Stimulated activated CD4-positive, alpha-beta T cell treated with anti-CD3 and anti-CD28 coated beads, Interleukin-15, amount 100 ng/mL, for 1 hour (primary cell): Measurements from ENCODE around the gene LPCAT1.
"Not testable (repeated sequence)": the region's sequence is repeated elsewhere in the genome, so short reads cannot be mapped to it uniquely, and the experiment has no call there.

Experiments
- DNase-seq, 2 donors: peaks; one replicate each; pipeline ENCODE4 v3.0.0-alpha.2; 2020; ENCODE audit warnings: low read depth in 1 of 2, low spot score in 1 of 2

The LPCAT1 gene

DNA sequence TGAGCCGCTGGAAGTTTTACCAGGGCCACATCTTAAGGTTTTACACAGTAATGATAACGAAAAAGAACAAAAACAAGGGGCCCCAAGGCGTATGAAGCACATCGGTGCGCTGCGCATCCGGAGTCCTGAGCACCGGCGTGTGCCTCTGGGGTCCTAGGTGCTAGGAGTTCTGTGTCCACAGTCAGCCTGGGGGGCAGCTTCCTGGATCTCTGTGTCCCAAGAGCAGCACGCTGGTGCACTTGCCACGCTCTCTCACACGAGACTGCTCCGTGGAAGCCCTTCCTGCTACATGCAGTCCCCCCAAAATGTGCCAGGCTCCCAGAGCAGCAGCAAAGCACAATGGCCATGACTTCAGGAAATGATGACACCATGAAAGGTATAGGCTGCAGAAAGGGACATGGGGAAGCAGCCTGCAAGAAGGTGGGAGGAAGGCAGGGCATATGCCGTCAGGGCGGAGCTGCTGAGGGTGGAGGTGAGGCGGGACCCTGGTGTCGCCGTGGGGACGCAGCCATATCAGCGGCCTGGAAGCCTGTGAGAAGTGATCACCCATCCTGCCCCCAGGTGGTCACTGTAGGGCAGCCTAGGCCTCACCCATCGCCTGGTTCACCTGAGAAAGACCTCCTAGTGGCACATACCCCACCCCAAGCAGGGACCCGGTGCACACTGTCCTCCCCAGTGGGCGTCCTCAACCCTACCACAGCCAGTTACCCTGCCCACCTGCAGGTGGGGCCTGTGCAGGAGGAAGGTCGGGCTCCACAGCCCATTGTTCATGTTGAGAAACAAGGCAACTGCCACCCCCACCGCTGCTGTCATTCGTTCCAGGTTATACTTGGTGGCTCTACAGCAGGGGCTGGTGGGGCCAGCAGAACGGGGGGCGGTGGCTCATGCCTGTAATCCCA lies 54.9 kb downstream of the LPCAT1 start:
- DNase-seq, result no peak

DNA sequence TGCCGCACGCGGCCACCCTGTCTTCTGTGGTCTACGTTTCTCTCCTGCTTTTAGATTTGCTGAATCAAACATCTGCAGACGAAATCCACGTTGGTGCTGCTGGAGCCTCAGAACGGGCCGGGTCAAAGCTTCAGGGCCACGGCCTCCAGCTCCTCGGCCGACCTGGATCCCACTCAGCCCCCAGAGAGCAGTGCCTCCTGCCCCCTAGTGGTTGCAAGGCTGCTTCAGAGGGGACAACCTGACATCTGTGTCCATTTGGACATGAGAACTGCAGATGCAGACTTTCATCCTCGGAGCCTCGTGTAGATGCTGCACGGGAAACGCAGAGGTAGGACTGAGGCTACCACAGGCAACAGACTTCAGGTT lies 55.5 kb downstream of the LPCAT1 start:
- DNase-seq, result no peak

- DNase-seq, result no peak
Measured at GRCh38 chr5:1467341-1468246, 56.2 kb downstream of the LPCAT1 start.

DNA sequence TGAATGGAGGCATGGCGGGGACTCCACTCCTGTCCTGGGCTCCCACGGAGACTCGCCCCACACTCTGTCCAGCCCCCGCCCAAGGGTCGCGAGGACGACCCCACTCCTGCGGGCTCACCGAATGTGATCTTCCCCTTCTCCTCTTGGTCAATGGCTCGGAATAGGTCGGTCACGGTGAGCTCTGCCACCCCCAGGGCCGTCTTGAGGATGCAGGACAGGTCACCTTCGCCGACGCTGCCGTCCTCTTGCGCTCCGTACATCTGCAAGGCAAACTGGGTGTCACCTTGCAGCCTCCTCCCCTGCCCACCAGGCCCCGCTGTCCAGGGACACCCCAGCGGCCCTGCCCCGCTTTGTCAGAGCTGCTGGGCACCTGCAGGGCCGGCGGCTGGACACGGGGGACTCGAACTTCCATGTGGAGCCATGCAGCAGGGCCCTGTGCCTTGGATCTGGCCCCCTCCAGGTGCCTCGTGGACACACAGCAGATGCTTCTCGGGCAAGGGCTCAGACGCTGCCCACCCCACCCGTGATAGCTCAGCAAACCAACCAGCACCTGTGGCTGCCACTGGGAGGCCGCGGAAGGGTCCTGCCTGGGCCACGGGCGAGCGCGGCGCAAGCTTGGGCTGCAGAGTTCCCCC lies 57.0 kb downstream of the LPCAT1 start:
- DNase-seq, result no peak

GRCh38 chr5:1465966-1466471 lies 57.7 kb downstream of the LPCAT1 start:
- DNase-seq, result no peak

GRCh38 chr5:1465117-1465516 lies 58.6 kb downstream of the LPCAT1 start:
- DNase-seq, result no peak

DNA sequence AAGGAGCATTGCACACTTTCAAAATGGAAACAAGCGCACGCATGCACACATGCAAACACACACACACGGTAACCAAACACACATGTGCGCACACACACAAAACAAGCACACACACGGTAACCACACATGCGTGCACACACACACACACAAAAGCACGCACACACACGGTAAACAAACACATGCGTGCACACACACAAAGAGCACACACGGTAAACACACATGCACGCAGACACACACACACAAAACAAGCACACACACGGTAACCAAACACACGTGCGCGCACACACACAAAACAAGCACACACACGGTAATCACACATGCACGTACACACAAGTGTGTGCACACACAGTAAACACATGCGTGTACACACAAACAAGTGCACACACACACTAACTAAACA lies 59.2 kb downstream of the LPCAT1 start:
- DNase-seq, result no peak

GRCh38 chr5:1464096-1464446 lies 59.7 kb downstream of the LPCAT1 start:
- DNase-seq, result no peak

GRCh38 chr5:1463326-1464095 lies 60.2 kb downstream of the LPCAT1 start:
- no peak for DNase-seq

DNA sequence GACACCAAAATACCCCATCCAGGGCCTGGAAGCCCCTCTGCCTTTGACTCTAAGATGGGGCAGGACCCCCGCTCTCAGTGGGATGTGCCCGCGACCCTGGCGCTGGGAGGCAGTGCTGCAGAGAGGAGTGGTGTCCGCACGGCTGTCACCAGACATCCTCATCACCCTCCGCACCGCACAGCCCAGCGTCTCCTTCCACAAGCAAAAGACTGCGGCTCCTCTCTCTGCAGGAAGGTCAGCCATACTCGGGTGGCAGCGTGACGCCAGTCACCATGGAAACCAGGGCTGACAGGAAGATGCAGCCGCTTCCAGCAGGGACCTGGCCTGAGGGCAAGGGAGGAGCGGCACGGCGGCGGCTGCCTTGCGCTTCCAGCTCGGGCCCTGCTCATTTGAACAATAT lies 61.4 kb downstream of the LPCAT1 start:
- no peak for DNase-seq

- no peak for DNase-seq
Measured at GRCh38 chr5:1461396-1461795, 62.4 kb downstream of the LPCAT1 start.

DNA sequence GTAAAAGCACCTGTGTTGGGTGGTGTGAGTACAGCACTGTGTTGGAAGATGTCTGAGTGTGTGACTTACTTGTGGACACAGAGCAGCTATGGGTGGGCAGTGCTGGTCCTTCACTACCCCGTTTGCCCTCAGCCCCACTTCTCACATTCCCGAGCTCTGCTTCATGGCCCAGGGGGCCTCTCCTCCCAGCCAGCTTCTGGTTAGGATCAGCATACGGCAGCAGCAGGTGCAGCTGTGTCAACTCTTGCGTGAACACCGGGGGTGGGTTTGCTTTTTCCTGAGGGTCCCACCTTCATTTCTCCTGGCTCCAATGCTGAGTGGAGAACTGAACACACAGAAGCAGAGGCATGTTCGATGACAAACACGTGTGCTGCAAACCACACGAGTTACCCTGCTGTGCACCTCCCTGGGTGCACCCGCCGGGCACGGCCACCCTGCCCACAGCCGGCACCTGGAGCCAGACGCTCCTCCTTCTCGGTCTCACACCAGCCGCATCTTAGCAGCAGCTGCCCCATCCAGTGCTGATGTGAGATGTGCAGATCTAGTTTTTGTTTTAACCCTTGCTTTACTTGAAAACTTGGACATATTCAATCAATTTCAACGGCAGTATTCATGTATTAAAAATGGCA lies 63.6 kb downstream of the LPCAT1 start:
- DNase-seq, result no peak

DNA sequence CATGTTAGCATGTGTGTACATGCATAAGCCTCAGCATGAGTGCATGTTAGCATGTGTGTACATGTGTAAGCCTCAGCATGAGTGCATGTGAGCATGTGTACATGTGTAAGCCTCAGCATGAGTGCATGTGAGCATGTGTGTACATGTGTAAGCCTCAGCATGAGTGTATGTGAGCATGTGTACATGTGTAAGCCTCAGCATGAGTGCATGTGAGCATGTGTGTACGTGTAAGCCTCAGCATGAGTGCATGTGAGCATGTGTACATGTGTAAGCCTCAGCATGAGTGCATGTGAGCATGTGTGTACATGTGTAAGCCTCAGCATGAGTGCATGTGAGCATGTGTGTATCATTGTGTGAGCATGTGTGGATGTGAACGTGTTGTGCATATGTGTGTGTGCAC lies 64.3 kb downstream of the LPCAT1 start:
- not testable (repeated sequence) for DNase-seq

- DNase-seq, result not testable (repeated sequence)
Measured at GRCh38 chr5:1456110-1456881, 67.5 kb downstream of the LPCAT1 start.

- DNase-seq, result no peak
Measured at GRCh38 chr5:1453613-1454012, 70.1 kb downstream of the LPCAT1 start.

- DNase-seq, result no peak
Measured at GRCh38 chr5:1449081-1449630, 74.6 kb downstream of the LPCAT1 start.

DNA sequence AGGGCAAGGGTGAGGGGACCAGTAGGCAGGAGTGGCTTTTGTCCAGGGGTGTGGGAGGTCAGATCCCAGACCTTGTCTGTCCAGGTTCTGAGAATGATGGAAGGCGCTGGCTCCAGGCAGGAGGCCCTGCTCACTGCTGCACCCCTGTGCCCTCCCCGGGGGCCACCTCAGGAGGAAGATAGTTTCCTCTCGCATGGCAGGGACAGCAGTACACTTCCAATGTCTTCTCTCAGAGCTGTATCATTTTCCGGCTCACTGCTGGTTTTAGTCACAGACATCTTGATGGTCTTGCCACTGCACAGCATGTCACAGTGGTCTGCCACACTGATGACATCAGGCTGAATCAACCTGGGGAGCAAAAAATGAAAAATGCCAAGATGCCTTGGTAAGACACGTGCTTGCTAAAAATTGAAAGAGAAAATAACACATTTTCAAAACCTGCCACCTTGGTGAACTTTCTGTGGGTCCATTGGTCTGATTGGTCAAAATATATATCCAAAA lies 75.2 kb downstream of the LPCAT1 start:
- DNase-seq, result no peak

DNA sequence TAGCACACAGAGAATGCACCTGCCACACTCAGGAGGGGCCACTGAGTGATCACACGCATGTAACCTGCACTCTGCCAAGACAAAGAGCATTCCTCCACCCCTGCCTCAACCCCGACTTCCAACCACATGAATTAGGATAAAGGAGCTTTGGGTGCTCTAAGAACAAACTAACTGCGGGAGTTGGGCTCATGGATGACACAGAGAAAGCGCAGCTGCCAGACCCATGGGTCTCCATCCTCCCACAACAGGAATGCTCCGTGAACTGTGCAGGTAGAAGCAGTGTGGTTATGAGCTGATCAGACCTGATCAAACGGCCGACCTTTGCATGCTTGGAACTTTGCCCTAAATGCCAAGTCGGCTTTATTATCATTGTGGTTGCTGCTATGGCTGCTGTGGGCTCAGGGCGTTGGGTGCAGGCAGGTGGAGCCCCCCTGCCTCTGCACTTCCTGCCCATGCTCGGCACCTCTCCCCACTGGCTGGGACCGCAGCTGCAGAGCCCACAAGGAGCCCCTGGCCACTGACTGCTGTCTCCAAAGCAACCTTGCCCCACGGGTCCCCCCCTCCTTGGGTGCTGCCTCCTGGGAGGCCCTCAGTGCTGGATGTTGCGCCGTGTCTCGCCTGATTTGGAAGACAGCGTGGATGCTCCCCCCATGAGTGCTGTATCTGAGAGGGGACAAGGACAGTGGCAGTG lies 75.9 kb downstream of the LPCAT1 start:
- no peak for DNase-seq
